HepG2 (cell line): ENCODE results near the gene VPS13D. TPM values are rescaled to one million over a fixed set of nuclear protein-coding genes. Genes with fewer than 3 reads are reported as not detected.

Experiments used
- ATAC-seq: fragments of 200-7000 bp; cut with Tn5 transposase; 3 replicates; pipeline ENCODE4 v1.9.1; 2020; ENCODE audit warnings: mild to moderate bottlenecking, moderate library complexity
- BruUV-seq: library from RNA; stranded (reverse); fragments of 400-500 nt; replicated peaks from 2 replicates; lab custom pipeline; 2021; lab: Mats Ljungman, UMichigan
- CTCF ChIA-PET: fragments of 300-600 bp; formaldehyde crosslinking; extraction: SDS; loops from one replicate; lab custom pipeline; 2021; ENCODE audit warnings: low total read pairs, inconsistent platforms, low intra/inter-chr PET ratio; lab: Yijun Ruan, JAX
- POLR2A ChIA-PET: fragments of 350-600 bp; sonication (Branson Sonifier 250); formaldehyde crosslinking; loops from one replicate; lab custom pipeline; 2020; ENCODE audit warnings: antibody characterized with exemption, inconsistent platforms; lab: Yijun Ruan, JAX
- DNase-seq: peaks from one replicate; pipeline ENCODE4 v3.0.0-alpha.2; 2015; ENCODE audit warnings: low spot score
- FAIRE-seq: peaks from 3 replicates; lab custom pipeline; 2011; peaks lifted over from hg19 to GRCh38; lab: Jason Lieb, UNC
- H2AFZ ChIP-seq: one replicate; pipeline ENCODE4 v1.6.1; 2011; ENCODE audit warnings: low read length, inconsistent platforms
- H3K27ac ChIP-seq: fragments of 300-600 bp; 3 replicates; pipeline ENCODE4 v1.8.0; 2011; ENCODE audit warnings: mixed run types, mild to moderate bottlenecking, mixed read lengths, low read length, inconsistent platforms; ENCODE audit not compliant: insufficient read depth; ENCODE audit errors: extremely low read length
- H3K27me3 ChIP-seq, 2 experiments: fragments of 200-600 bp in 1 of 2; 2 replicates in 1 of 2; 3 replicates in 1 of 2; pipeline versions ENCODE4 v1.6.0 to v1.8.0; 2011; ENCODE audit warnings: low read length in 2 of 2, mild to moderate bottlenecking in 2 of 2, moderate library complexity in 2 of 2, inconsistent platforms in 1 of 2; ENCODE audit not compliant: insufficient read depth in 2 of 2, control insufficient read depth in 1 of 2
- H3K36me3 ChIP-seq, 2 experiments: fragments of 200-600 bp in 1 of 2; replicated peaks in 1 of 2; 2 replicates in 1 of 2; 3 replicates in 1 of 2; pipeline versions ENCODE4 v1.5.1 to v1.8.0; 2011; ENCODE audit warnings: low read length in 2 of 2, inconsistent platforms in 1 of 2; ENCODE audit not compliant: insufficient read depth in 2 of 2, control insufficient read depth in 1 of 2
- H3K4me1 ChIP-seq: 2 replicates; pipeline ENCODE4 v1.5.1; 2012; ENCODE audit warnings: low read length, inconsistent platforms; ENCODE audit not compliant: insufficient read depth
- H3K4me2 ChIP-seq: 2 replicates; pipeline ENCODE4 v1.6.0; 2011; ENCODE audit warnings: low read depth, low read length, inconsistent platforms
- H3K4me3 ChIP-seq, 3 experiments: fragments of 200-600 bp in 1 of 3; sonication (generic), shearing (Covaris generic) in 1 of 3; replicated peaks in 1 of 3; 2 replicates each; pipeline ENCODE4 v1.5.1; 2011 to 2016; ENCODE audit warnings: low read length in 3 of 3, inconsistent platforms in 2 of 3, low read depth in 2 of 3, mild to moderate bottlenecking in 2 of 3, control low read depth in 1 of 3, mixed read lengths in 1 of 3; ENCODE audit not compliant: insufficient read depth in 1 of 3
- H3K79me2 ChIP-seq: one replicate; pipeline ENCODE4 v1.6.1; 2011; ENCODE audit warnings: low read length, inconsistent platforms; ENCODE audit not compliant: insufficient read depth
- H3K9ac ChIP-seq: 2 replicates; pipeline ENCODE4 v1.6.0; 2011; ENCODE audit warnings: mild to moderate bottlenecking, low read depth, low read length, inconsistent platforms; ENCODE audit not compliant: insufficient read depth
- H3K9me3 ChIP-seq: 2 replicates; pipeline ENCODE4 v1.5.1; 2012; ENCODE audit warnings: mild to moderate bottlenecking, low read length
- H4K20me1 ChIP-seq: 2 replicates; pipeline ENCODE4 v1.6.0; 2011; ENCODE audit warnings: inconsistent platforms, mild to moderate bottlenecking, low read length, moderate library complexity; ENCODE audit not compliant: insufficient read depth
- TCF7L2 ChIP-seq: IDR thresholded peaks from 2 replicates; pipeline ENCODE4 v1.6.1; 2011; ENCODE audit warnings: mild to moderate bottlenecking, low read depth, low read length, moderate library complexity
- ZBTB38 ChIP-seq: sonication (generic); formaldehyde crosslinking; IDR thresholded peaks from 2 replicates; pipeline ENCODE4 v1.5.1; 2020; ENCODE audit warnings: mild to moderate bottlenecking, missing genetic modification reagents
- ZNF10 ChIP-seq: sonication (generic); formaldehyde crosslinking; IDR thresholded peaks from 2 replicates; pipeline ENCODE4 v1.4.0; 2020; ENCODE audit warnings: mild to moderate bottlenecking, low read depth, missing genetic modification reagents, borderline replicate concordance
- ZNF124 ChIP-seq: sonication (generic); formaldehyde crosslinking; IDR thresholded peaks from 2 replicates; pipeline ENCODE4 v1.4.0; 2020; ENCODE audit warnings: missing genetic modification reagents
- ZNF441 ChIP-seq: sonication (generic); formaldehyde crosslinking; IDR thresholded peaks from 2 replicates; pipeline ENCODE4 v1.7.0; 2021; ENCODE audit warnings: missing genetic modification reagents, borderline replicate concordance
- ZNF562 ChIP-seq: sonication (generic); formaldehyde crosslinking; IDR thresholded peaks from 2 replicates; pipeline ENCODE4 v1.8.0; 2022; ENCODE audit warnings: missing genetic modification reagents, borderline replicate concordance
- ZNF772 ChIP-seq: sonication (generic); formaldehyde crosslinking; IDR thresholded peaks from 2 replicates; pipeline ENCODE4 v1.5.0; 2020; ENCODE audit warnings: mild to moderate bottlenecking, missing genetic modification reagents
- WGBS: methylation state at CpG from one replicate; pipeline ENCODE4 v1.1.6; 2017; ENCODE audit warnings: low lambda C conversion rate; 5-methylcytosine and 5-hydroxymethylcytosine counted together
- in situ Hi-C: cut with HindIII; loops from 2 replicates; pipeline ENCODE4 v1.10.0; 2017; ENCODE audit warnings: low pct_unique_long_range_greater_than_20kb; ENCODE audit not compliant: extremely low pct_ligation_motif_present
- intact Hi-C: fragments of 100-400 bp; cut with micrococcal nuclease; formaldehyde crosslinking; loops from one replicate; pipeline ENCODE4 v1.10.0; 2022; ENCODE audit not compliant: unreplicated experiment
- polyA plus RNA-seq, 8 experiments: library from polyadenylated mRNA; depleted of rRNA in 3 of 8; stranded (reverse) in 7 of 8; unstranded in 1 of 8; fragments of >200 nt; fragmentation: Illumina TruSeq in 4 of 8; extraction: Trizol in 4 of 8; gene quantifications; 2 replicates each; pipeline versions ENCODE4 v1.2.1 to v1.2.3, GENCODE V29; 2011 to 2016; ENCODE audit warnings: low read depth in 4 of 8, missing spikeins in 1 of 8, mixed read lengths in 1 of 8; ENCODE audit not compliant: insufficient read depth in 1 of 8
- total RNA-seq, 5 experiments: library from RNA; depleted of rRNA; stranded (reverse); fragments of >200 nt; fragmentation: Illumina TruSeq; extraction: Trizol; gene quantifications; 2 replicates each; pipeline ENCODE4 v1.2.3, GENCODE V29; 2016; ENCODE audit warnings: low read depth in 1 of 5
- TF ChIP-seq, protein P1 (sequence below): sonication (generic); formaldehyde crosslinking; IDR thresholded peaks from 2 replicates; pipeline ENCODE4 v1.4.0; 2020; ENCODE audit warnings: missing genetic modification reagents
- TF ChIP-seq, protein P2 (sequence below): sonication (generic); formaldehyde crosslinking; IDR thresholded peaks from 2 replicates; pipeline ENCODE4 v1.4.0; 2020; ENCODE audit warnings: mild to moderate bottlenecking, low read depth, missing genetic modification reagents
- TF ChIP-seq, protein P3 (sequence below), 2 experiments: sonication (generic) in 1 of 2; formaldehyde crosslinking in 1 of 2; IDR thresholded peaks; 2 replicates each; pipeline versions ENCODE4 v1.4.0 to v1.6.1; 2016 to 2020; ENCODE audit warnings: borderline replicate concordance in 1 of 2, low read depth in 1 of 2, mild to moderate bottlenecking in 1 of 2, missing genetic modification reagents in 1 of 2
- TF ChIP-seq, protein P4 (sequence below): sonication (generic); formaldehyde crosslinking; IDR thresholded peaks from 2 replicates; pipeline ENCODE4 v1.4.0; 2020; ENCODE audit warnings: mild to moderate bottlenecking, missing genetic modification reagents, borderline replicate concordance
- TF ChIP-seq, protein P5 (sequence below): sonication (generic); formaldehyde crosslinking; conservative IDR thresholded peaks from 2 replicates; pipeline ENCODE4 v1.4.0; 2020; ENCODE audit warnings: missing genetic modification reagents

The VPS13D gene
- total and polyA plus RNA-seq, 2 of the 13 experiments (the other 11 are each of a cell fraction or from before 2014, with no cell fraction given), result 8.6 to 13.9 TPM

DNA sequence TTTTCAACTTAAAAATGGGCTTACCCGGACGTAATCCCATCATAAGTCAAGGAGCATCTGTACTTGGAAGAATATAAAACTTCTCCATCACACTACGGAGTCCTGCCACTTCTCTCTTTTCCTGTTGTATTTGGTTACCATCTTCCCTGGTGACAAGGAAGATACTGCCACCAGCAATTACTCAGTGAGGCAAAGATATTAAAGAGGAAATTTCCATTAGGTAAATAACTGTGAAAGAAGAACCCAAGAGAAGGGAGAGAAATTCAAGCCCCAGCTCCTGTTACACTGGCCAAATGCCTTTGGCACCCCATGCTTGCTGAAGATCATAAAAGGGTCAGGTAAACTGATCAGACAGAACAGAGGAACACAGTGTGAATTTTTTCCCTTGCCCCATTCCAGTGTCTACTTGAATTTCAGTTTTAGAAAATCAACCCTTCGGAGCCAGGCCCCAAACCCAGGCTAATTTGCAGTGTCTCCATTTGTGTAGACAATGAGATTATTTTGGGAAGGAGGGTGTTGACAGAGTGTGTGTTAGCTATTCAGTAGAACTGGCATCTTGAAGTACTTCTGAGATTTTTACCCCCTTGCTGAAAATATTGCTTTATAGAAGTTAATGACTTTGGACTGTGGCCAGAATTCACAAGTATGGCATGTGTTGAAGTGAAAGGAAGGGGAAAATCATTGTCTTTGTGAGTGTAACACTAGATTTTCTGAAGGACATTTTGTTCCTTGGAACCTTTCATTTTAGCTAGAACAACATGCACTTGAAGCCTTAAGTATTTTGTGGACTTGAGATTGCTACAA is 221.1 kb downstream of the VPS13D start:
- no peak overlapping the region for H2AFZ ChIP-seq
- H3K79me2 ChIP-seq, result no peaks in the 10 kb centered on the region
- no TSS peak for BruUV-seq
- CTCF ChIA-PET, result no interaction called here
- H4K20me1 ChIP-seq, result no peaks in the 10 kb centered on the region
- intact Hi-C loops (no loop called here), in situ Hi-C loops (no loop called here)
- WGBS, result over 99% methylated on average over 4 of the region's 4 CpGs
- H3K9me3 ChIP-seq, result no peaks in the 10 kb centered on the region
- no peak overlapping the region for H3K4me3 ChIP-seq
- no peak overlapping the region for H3K27ac ChIP-seq
- H3K36me3 ChIP-seq, result peaks cover 2 to 4% of the 10 kb centered on the region in 2 experiments; a peak in 4 of 5 replicates
- H3K4me1 ChIP-seq, result peaks cover 64% of the 10 kb centered on the region
- no peak for FAIRE-seq
- no peak overlapping the region for H3K4me2 ChIP-seq
- POLR2A ChIA-PET, result no interaction called here
- no peak overlapping the region for H3K9ac ChIP-seq
- DNase-seq, result no peak
- H3K27me3 ChIP-seq, result no peaks in the 10 kb centered on the region
- ATAC-seq, result no peak
- no peak for TF ChIP-seq ZBTB38 (CRISPR knock-in tag)
- TF ChIP-seq ZNF441 (CRISPR knock-in tag), result no peak
- no peak for TF ChIP-seq ZNF772 (CRISPR knock-in tag)
- TF ChIP-seq, protein P1, sequence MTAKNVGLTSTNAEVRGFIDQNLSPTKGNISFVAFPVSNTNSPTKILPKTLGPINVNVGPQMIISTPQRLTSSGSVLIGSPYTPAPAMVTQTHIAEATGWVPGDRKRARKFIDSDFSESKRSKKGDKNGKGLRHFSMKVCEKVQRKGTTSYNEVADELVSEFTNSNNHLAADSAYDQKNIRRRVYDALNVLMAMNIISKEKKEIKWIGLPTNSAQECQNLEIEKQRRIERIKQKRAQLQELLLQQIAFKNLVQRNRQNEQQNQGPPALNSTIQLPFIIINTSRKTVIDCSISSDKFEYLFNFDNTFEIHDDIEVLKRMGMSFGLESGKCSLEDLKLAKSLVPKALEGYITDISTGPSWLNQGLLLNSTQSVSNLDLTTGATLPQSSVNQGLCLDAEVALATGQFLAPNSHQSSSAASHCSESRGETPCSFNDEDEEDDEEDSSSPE, result no peak
- TF ChIP-seq, protein P2, sequence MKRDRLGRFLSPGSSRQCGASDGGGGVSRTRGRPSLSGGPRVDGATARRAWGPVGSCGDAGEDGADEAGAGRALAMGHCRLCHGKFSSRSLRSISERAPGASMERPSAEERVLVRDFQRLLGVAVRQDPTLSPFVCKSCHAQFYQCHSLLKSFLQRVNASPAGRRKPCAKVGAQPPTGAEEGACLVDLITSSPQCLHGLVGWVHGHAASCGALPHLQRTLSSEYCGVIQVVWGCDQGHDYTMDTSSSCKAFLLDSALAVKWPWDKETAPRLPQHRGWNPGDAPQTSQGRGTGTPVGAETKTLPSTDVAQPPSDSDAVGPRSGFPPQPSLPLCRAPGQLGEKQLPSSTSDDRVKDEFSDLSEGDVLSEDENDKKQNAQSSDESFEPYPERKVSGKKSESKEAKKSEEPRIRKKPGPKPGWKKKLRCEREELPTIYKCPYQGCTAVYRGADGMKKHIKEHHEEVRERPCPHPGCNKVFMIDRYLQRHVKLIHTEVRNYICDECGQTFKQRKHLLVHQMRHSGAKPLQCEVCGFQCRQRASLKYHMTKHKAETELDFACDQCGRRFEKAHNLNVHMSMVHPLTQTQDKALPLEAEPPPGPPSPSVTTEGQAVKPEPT (CRISPR knock-in tag), result no peak
- TF ChIP-seq ZNF10, result no peak
- TF ChIP-seq, protein P3, sequence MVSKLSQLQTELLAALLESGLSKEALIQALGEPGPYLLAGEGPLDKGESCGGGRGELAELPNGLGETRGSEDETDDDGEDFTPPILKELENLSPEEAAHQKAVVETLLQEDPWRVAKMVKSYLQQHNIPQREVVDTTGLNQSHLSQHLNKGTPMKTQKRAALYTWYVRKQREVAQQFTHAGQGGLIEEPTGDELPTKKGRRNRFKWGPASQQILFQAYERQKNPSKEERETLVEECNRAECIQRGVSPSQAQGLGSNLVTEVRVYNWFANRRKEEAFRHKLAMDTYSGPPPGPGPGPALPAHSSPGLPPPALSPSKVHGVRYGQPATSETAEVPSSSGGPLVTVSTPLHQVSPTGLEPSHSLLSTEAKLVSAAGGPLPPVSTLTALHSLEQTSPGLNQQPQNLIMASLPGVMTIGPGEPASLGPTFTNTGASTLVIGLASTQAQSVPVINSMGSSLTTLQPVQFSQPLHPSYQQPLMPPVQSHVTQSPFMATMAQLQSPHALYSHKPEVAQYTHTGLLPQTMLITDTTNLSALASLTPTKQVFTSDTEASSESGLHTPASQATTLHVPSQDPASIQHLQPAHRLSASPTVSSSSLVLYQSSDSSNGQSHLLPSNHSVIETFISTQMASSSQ (IDR thresholded peaks at IDR 0.05; ENCODE audit: low read depth), result no peak
- TF ChIP-seq, protein P3 (CRISPR knock-in tag; IDR thresholded peaks at IDR 0.05; ENCODE audit: borderline replicate concordance), result no peak
- TF ChIP-seq TCF7L2, result no peak
- TF ChIP-seq ZNF562 (CRISPR knock-in tag), result no peak
- no peak for TF ChIP-seq ZNF124 (CRISPR knock-in tag)
- TF ChIP-seq, protein P4, sequence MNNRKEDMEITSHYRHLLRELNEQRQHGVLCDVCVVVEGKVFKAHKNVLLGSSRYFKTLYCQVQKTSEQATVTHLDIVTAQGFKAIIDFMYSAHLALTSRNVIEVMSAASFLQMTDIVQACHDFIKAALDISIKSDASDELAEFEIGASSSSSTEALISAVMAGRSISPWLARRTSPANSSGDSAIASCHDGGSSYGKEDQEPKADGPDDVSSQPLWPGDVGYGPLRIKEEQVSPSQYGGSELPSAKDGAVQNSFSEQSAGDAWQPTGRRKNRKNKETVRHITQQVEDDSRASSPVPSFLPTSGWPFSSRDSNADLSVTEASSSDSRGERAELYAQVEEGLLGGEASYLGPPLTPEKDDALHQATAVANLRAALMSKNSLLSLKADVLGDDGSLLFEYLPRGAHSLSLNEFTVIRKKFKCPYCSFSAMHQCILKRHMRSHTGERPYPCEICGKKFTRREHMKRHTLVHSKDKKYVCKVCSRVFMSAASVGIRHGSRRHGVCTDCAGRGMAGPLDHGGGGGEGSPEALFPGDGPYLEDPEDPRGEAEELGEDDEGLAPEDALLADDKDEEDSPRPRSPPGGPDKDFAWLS (CRISPR knock-in tag), result no peak
- TF ChIP-seq, protein P5, sequence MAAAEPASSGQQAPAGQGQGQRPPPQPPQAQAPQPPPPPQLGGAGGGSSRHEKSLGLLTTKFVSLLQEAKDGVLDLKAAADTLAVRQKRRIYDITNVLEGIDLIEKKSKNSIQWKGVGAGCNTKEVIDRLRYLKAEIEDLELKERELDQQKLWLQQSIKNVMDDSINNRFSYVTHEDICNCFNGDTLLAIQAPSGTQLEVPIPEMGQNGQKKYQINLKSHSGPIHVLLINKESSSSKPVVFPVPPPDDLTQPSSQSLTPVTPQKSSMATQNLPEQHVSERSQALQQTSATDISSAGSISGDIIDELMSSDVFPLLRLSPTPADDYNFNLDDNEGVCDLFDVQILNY, result no peak
